GM12878 (cell line): ENCODE results near the gene ZYG11B. TPM values are rescaled to one million over a fixed set of nuclear protein-coding genes. Genes with fewer than 3 reads are reported as not detected.
"Not testable (repeated sequence)": the region's sequence is repeated elsewhere in the genome, so short reads cannot be mapped to it uniquely, and the experiment has no call there.

Experiments
- ATAC-seq: fragments of 200-7000 bp; cut with Tn5 transposase; 3 replicates; pipeline ENCODE4 v1.9.1; 2020; ENCODE audit warnings: mild to moderate bottlenecking, moderate library complexity
- BruUV-seq: library from RNA; stranded (reverse); fragments of 400-500 nt; replicated peaks from 2 replicates; lab custom pipeline; 2021; lab: Mats Ljungman, UMichigan
- CTCF ChIA-PET: fragments of 300-600 bp; sonication (Branson Sonifier 250); formaldehyde crosslinking; extraction: SDS; loops from one replicate; lab custom pipeline; 2021; ENCODE audit warnings: inconsistent platforms; lab: Yijun Ruan, JAX
- POLR2A ChIA-PET: fragments of 350-600 bp; formaldehyde crosslinking; extraction: SDS; loops from one replicate; lab custom pipeline; 2021; ENCODE audit warnings: inconsistent platforms; lab: Charles Lee
- RAD21 ChIA-PET: fragments of 300-600 bp; sonication (Branson Sonifier 250); formaldehyde crosslinking; loops from one replicate; lab custom pipeline; 2023; ENCODE audit warnings: antibody characterized with exemption; ENCODE audit not compliant: unreplicated experiment; lab: Charles Lee
- SMC1A ChIA-PET: fragments of 300-600 bp; sonication (Branson Sonifier 250); formaldehyde crosslinking; loops from one replicate; lab custom pipeline; 2023; ENCODE audit not compliant: unreplicated experiment, uncharacterized antibody; lab: Charles Lee
- DNase-seq: peaks from one replicate; pipeline ENCODE4 v3.0.0-alpha.2; 2011; ENCODE audit warnings: low read depth, low spot score
- FAIRE-seq: peaks from 3 replicates; lab custom pipeline; 2011; peaks lifted over from hg19 to GRCh38; lab: Jason Lieb, UNC
- H2AFZ ChIP-seq: 2 replicates; pipeline ENCODE4 v1.6.0; 2011; ENCODE audit warnings: low read depth, low read length, control low read depth; ENCODE audit not compliant: control insufficient read depth
- H3K27ac ChIP-seq: 2 replicates; pipeline ENCODE4 v1.5.1; 2011; ENCODE audit warnings: control low read depth; ENCODE audit not compliant: control insufficient read depth, insufficient read depth
- H3K27me3 ChIP-seq, 2 experiments: replicated peaks in 1 of 2; 2 replicates each; pipeline versions ENCODE4 v1.6.0 to v1.6.1; 2011; ENCODE audit warnings: low read length in 1 of 2; ENCODE audit not compliant: control insufficient read depth in 2 of 2, insufficient read depth in 2 of 2
- H3K36me3 ChIP-seq, 2 experiments: 2 replicates each; pipeline ENCODE4 v1.5.1; 2011; ENCODE audit warnings: low read length in 1 of 2; ENCODE audit not compliant: control insufficient read depth in 2 of 2, insufficient read depth in 2 of 2
- H3K4me1 ChIP-seq: 2 replicates; pipeline ENCODE4 v1.6.1; 2011; ENCODE audit warnings: mild to moderate bottlenecking, low read length, moderate library complexity, mixed read lengths; ENCODE audit not compliant: control insufficient read depth, insufficient read depth
- H3K4me2 ChIP-seq: 2 replicates; pipeline ENCODE4 v1.6.0; 2011; ENCODE audit warnings: control low read depth; ENCODE audit not compliant: control insufficient read depth, insufficient read depth
- H3K4me3 ChIP-seq: fragments of 200-600 bp; sonication (generic); 2 replicates; pipeline ENCODE4 v1.5.1; 2016
- H3K79me2 ChIP-seq: 2 replicates; pipeline ENCODE4 v1.6.0; 2011; ENCODE audit warnings: low read length; ENCODE audit not compliant: control insufficient read depth, insufficient read depth
- H3K9ac ChIP-seq: 2 replicates; pipeline ENCODE4 v1.8.0; 2011; ENCODE audit warnings: low read length, control low read depth, mixed read lengths; ENCODE audit not compliant: control insufficient read depth, insufficient read depth
- H3K9me3 ChIP-seq: replicated peaks from 3 replicates; pipeline ENCODE4 v1.5.1; 2011; ENCODE audit warnings: mild to moderate bottlenecking, low read length; ENCODE audit not compliant: control insufficient read depth, insufficient read depth
- H4K20me1 ChIP-seq: 2 replicates; pipeline ENCODE4 v1.6.0; 2011; ENCODE audit not compliant: control insufficient read depth, insufficient read depth
- CEBPB ChIP-seq, 2 experiments: fragments of 150-350 bp in 1 of 2; IDR thresholded peaks; 2 replicates each; pipeline ENCODE4 v1.6.1; 2012 to 2014; ENCODE audit warnings: low read depth in 2 of 2, low read length in 2 of 2, borderline replicate concordance in 1 of 2, inconsistent platforms in 1 of 2
- CTCF ChIP-seq, 3 experiments: IDR thresholded peaks in 2 of 3; conservative IDR thresholded peaks in 1 of 3; 2 replicates each; pipeline ENCODE4 v1.5.1; 2011; ENCODE audit warnings: low read depth in 3 of 3, low read length in 3 of 3, mild to moderate bottlenecking in 3 of 3, control low read depth in 2 of 3, moderate library complexity in 2 of 3, inconsistent platforms in 1 of 3, mixed read lengths in 1 of 3; ENCODE audit not compliant: control insufficient read depth in 2 of 3, insufficient read depth in 1 of 3; ENCODE audit errors: extremely low read depth in 1 of 3
- E2F8 ChIP-seq: fragments of 450-650 bp; IDR thresholded peaks from 2 replicates; pipeline ENCODE4 v1.6.1; 2018; ENCODE audit warnings: mild to moderate bottlenecking, low read depth, moderate library complexity; ENCODE audit not compliant: partially characterized antibody
- FOXM1 ChIP-seq: IDR thresholded peaks from 2 replicates; pipeline ENCODE4 v1.6.1; 2012; ENCODE audit warnings: low read depth, mild to moderate bottlenecking, inconsistent platforms, low read length, moderate library complexity
- JUNB ChIP-seq: IDR thresholded peaks from 2 replicates; pipeline ENCODE4 v1.6.1; 2016; ENCODE audit warnings: antibody characterized with exemption, mild to moderate bottlenecking
- JUND ChIP-seq: IDR thresholded peaks from 2 replicates; pipeline ENCODE4 v1.6.1; 2012; ENCODE audit warnings: low read depth, mild to moderate bottlenecking, low read length, improper control_type of control experiment, moderate library complexity
- NFYB ChIP-seq: IDR thresholded peaks from 2 replicates; pipeline ENCODE4 v1.6.1; 2011; ENCODE audit warnings: low read depth, mild to moderate bottlenecking, low read length, improper control_type of control experiment, moderate library complexity; ENCODE audit not compliant: insufficient read depth
- RAD21 ChIP-seq: IDR thresholded peaks from 2 replicates; pipeline ENCODE4 v1.6.1; 2011; ENCODE audit warnings: mild to moderate bottlenecking, low read depth, low read length, moderate library complexity; ENCODE audit not compliant: insufficient read depth
- SIX5 ChIP-seq: IDR thresholded peaks from 2 replicates; pipeline ENCODE4 v1.6.1; 2011; ENCODE audit warnings: mild to moderate bottlenecking, low read depth, low read length, moderate library complexity; ENCODE audit not compliant: severe bottlenecking
- SMC3 ChIP-seq: IDR thresholded peaks from 2 replicates; pipeline ENCODE4 v1.6.1; 2011; ENCODE audit warnings: low read length, improper control_type of control experiment, borderline replicate concordance
- ZNF217 ChIP-seq: fragments of 450-650 bp; IDR thresholded peaks from 2 replicates; pipeline ENCODE4 v1.6.1; 2017; ENCODE audit warnings: antibody characterized with exemption, mild to moderate bottlenecking
- WGBS: methylation state at CpG from one replicate; pipeline ENCODE4 v1.1.6; 2016; ENCODE audit warnings: low lambda C conversion rate; ENCODE audit not compliant: insufficient replicate concordance, insufficient coverage; ENCODE audit errors: missing lambda C conversion rate; 5-methylcytosine and 5-hydroxymethylcytosine counted together
- in situ Hi-C: fragments of 300-500 bp; cut with MboI; formaldehyde crosslinking; loops from 9 replicates; pipeline ENCODE4 v1.14.3; 2018; ENCODE audit warnings: mixed read lengths
- intact Hi-C: fragments of 100-400 bp; cut with micrococcal nuclease; formaldehyde crosslinking; loops from one replicate; pipeline ENCODE4 v1.14.2; 2022; ENCODE audit not compliant: unreplicated experiment
- polyA plus RNA-seq, 11 experiments: library from polyadenylated mRNA; depleted of rRNA in 4 of 11; unstranded in 6 of 11; stranded (reverse) in 5 of 11; fragments of >200 nt; fragmentation: Nextera tagmentation in 4 of 11; fragmentation: Illumina TruSeq in 1 of 11; extraction: Ambion mirVana in 4 of 11; extraction: Trizol in 1 of 11; gene quantifications; 1 replicate in 1 of 11; 2 replicates in 10 of 11; pipeline versions ENCODE4 v1.2.1 to v1.2.3, GENCODE V29; 2011 to 2016; ENCODE audit warnings: inconsistent platforms in 2 of 11, missing spikeins in 2 of 11, low read depth in 1 of 11
- total RNA-seq, 4 experiments: library from RNA; depleted of rRNA in 3 of 4; stranded (reverse); fragments of >200 nt in 3 of 4; fragmentation: Illumina TruSeq in 1 of 4; extraction: Trizol in 1 of 4; gene quantifications; 2 replicates each; pipeline versions ENCODE4 v1.2.1 to v1.2.3, GENCODE V29; 2013 to 2021

Gene ZYG11B
- total and polyA plus RNA-seq, 10 of the 15 experiments (the other 5 are each of a cell fraction or from before 2014, with no cell fraction given) = 1.8 to 8.5 (median 5.3) TPM

- Histone ChIP-seq H3K4me1 (no peaks in the 10 kb centered on the region; the same call in 1 of the 2 replicates), H4K20me1 (no peaks in the 10 kb centered on the region), H3K4me3 (no peak overlapping the region), H3K36me3 (peaks cover 4 to 14% of the 10 kb centered on the region in 2 experiments), H3K9me3 (no peaks in the 10 kb centered on the region), H3K27me3 (no peaks in the 10 kb centered on the region), H3K9ac (no peak overlapping the region), H2AFZ (no peak overlapping the region), H3K79me2 (peaks cover 23% of the 10 kb centered on the region), H3K4me2 (no peak overlapping the region), H3K27ac (no peak overlapping the region)
- in situ Hi-C loops (no loop called here), intact Hi-C loops (no loop called here)
- 95% methylated on average over 4 of the region's 4 CpGs for WGBS
- SMC1A ChIA-PET = no interaction called here
- no peak for ATAC-seq
- RAD21 ChIA-PET = no interaction called here
- POLR2A ChIA-PET = no interaction called here
- CTCF ChIA-PET = no interaction called here
- no TSS peak for BruUV-seq
- no peak for FAIRE-seq
- TF ChIP-seq JUNB (no peak), JUND (no peak), RAD21 (no peak), CEBPB (IDR thresholded peaks at IDR 0.05; ENCODE audit: borderline replicate concordance in 1 of 2, low read depth in 2 of 2, low read length in 2 of 2) (no peak), ZNF217 (no peak), E2F8 (no peak), NFYB (no peak), SMC3 (no peak), FOXM1 (no peak), SIX5 (no peak), CTCF (IDR thresholded peaks at IDR 0.05 in 2 of 3, conservative IDR thresholded peaks at IDR 0.05 in 1 of 3; ENCODE audit: control insufficient read depth in 2 of 3, extremely low read depth in 1 of 3, insufficient read depth in 1 of 3, low read depth in 3 of 3, low read length in 3 of 3) (no peak)
- no peak for DNase-seq
These were observed 33.6 kb upstream of the ZYG11B start for GRCh38 chr1:52692697-52693096.

GRCh38 chr1:52693351-52693750 is 32.9 kb upstream of the ZYG11B start:
- SMC1A ChIA-PET, H2AFZ ChIP-seq, in situ Hi-C loops, RAD21 ChIA-PET, intact Hi-C loops, POLR2A ChIA-PET, H3K4me2 ChIP-seq, DNase-seq, ATAC-seq, H3K4me3 ChIP-seq, H4K20me1 ChIP-seq, BruUV-seq, FAIRE-seq, H3K9ac ChIP-seq, H3K27me3 ChIP-seq, H3K4me1 ChIP-seq, H3K9me3 ChIP-seq, H3K27ac ChIP-seq: not testable (repeated sequence)
- Histone ChIP-seq H3K36me3 (peaks cover 1 to 14% of the 10 kb centered on the region in 2 experiments; a peak in 3 of 4 replicates), H3K79me2 (peaks cover 27% of the 10 kb centered on the region)
- CTCF ChIA-PET = interaction anchor here (0.5 to 1.2 kb wide), 2 partner anchors 8 to 378 kb away, joined by 3 to 4 read pairs; no protein-coding TSS in a partner anchor
- WGBS = 94% methylated on average over 9 of the region's 10 CpGs
